HG02938 (cell line): Measurements from ENCODE around the gene SEMA5B.
A peak's percentile ranks its signal among the peaks of the same experiment; 100 is the strongest.

ENCODE experiments used
- ATAC-seq: cut with Tn5 transposase; IDR thresholded peaks from one replicate; pipeline ENCODE4 v1.9.1; 2021; ENCODE audit warnings: mild to moderate bottlenecking, moderate library complexity; ENCODE audit not compliant: unreplicated experiment

SEMA5B gene

GRCh38 chr3:122975163-122975923, 52.2 kb downstream of the SEMA5B start:
- ATAC-seq: no peak

- no peak for ATAC-seq
Measured at GRCh38 chr3:122974764-122975162, 52.8 kb downstream of the SEMA5B start.

DNA sequence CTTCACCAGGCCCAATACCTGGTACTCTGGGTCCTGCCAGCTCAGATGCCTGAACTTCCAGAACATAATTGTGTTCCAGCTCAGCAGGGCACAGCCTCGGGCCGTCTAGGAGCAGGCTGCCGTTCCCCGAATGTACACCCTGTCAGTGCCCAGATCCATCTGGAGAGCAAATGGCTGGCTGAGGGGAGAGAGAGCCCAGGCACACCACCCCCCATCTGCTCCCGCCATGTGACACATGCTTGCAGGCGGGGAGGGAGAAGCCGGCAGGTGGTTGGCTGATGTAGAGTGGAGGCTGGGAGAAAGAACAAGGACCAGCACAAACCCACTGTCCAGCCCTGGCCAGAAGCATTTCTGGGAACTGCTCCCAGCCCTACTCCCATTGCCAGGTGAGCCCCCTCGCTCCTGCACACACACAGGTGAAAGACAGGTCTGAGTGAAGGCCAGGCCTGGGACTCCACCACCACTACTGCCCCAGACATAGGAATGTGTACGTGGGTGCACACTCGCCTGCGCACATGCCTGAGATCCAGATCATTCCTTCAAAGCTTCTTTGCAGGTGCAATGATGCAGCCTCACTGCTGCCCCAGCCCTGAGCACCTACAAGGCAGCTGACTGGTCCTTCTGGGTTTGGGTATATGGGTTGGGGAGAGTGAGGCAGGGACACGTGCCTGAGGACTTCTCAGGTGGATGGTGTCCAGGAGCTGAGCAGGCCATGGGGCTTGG, 53.5 kb downstream of the SEMA5B start:
- ATAC-seq: no peak

GRCh38 chr3:122972141-122972540, 55.4 kb downstream of the SEMA5B start:
- ATAC-seq: no peak

DNA sequence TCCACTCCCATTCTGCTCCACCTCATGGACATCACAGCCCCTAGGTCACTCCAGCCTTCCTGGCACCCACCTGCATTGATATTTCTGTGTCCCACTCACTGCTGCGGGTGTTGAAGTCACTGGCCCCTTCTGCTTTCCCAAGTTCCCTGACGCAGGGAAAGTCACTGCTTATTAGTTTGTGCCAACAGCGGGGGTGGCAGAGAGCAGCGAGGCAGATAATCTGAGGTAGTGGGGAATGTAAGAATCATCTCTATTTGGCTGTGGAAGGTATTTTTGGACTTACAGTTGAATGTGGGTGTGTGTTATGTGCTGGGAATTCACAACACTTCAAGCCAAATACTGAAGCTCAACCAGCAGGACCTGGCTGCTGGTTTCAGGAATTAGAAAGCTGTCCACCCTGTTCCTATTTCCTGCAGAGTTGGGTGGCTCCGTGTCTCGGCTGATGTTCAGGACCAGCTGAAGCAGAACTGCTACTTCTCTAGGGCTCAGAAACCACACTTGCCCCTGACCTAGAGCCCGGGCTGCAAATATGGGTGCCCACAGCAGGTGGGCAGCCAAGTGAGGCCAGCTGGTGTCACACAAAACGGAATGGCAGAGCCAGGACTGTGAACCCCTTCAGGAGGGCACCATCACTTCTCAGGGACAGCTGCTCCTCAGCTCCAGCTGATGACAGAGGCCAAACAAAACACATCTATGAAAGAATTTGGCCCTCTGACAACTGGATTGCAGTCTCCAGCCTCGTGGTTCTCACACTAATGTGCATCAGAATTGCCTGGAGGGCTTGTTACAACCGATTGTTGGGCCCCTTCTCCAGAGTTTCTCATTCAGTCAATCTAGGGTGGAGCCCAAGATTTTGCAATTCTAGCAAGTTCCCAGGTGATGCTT, 57.7 kb downstream of the SEMA5B start:
- no peak for ATAC-seq

DNA sequence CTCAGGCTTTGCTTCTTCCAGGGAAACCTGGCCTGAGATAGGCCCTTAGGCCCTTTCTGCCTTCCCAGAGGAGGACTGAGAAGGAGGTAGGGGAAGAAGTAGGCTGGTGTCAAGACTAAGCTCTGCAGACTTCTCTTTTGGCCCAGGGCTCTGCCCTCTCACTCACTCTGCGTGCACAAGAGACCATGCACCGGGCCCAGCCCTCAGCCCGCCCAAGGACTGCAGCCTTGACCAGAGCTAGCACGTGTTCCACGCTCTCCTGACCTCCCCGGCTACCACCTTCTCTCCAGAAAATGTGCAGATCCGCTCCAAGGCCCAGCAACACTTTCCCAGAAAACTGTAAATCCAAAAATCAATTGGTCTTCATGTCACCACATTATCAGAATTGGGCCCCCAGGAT, 59.8 kb downstream of the SEMA5B start:
- no peak for ATAC-seq

GRCh38 chr3:122967356-122967755, 60.2 kb downstream of the SEMA5B start:
- no peak for ATAC-seq

DNA sequence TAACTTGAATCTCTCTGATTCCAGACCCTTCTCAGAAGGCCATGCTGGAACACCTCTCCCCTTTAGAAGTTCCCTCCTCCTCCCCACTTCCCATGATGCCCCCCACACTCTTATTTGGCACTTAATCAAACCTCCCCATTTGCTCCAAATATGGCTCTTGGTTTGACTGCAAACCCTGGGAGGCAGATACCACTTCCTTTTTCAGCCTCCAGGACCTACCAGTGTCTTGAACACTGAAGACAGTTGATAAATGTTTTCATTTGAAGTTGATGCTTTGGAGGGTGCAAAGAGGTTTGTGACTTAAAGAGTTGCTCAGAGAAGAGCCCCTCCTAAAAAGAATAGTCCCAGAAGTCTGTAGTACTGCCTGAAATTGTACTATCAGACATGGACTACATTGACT, 61.5 kb downstream of the SEMA5B start:
- no peak for ATAC-seq

- no peak for ATAC-seq
Measured at GRCh38 chr3:122964811-122965210, 62.8 kb downstream of the SEMA5B start.

GRCh38 chr3:122962149-122962548, 65.4 kb downstream of the SEMA5B start:
- no peak for ATAC-seq

GRCh38 chr3:122961146-122961545, 66.4 kb downstream of the SEMA5B start:
- ATAC-seq: no peak

GRCh38 chr3:122960652-122961051, 66.9 kb downstream of the SEMA5B start:
- ATAC-seq: no peak

DNA sequence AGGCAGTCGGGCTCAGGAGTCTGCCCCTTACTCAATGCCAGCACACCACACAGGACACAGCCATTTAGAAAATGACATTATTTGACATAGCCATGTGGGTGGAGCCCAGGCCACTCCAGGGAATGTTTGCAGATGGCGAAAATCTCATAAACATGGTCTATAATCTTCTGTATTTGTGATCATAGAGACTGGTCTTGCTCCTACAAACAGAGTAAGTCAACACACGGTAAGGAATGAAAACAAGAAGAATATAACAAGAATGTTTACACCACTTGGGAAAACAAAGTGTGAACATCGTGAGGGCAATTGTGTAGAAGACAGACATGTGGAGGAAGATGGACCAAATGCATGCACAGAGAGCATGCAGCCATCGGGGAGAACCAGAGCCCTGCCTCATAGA, 68.2 kb downstream of the SEMA5B start:
- ATAC-seq: no peak

DNA sequence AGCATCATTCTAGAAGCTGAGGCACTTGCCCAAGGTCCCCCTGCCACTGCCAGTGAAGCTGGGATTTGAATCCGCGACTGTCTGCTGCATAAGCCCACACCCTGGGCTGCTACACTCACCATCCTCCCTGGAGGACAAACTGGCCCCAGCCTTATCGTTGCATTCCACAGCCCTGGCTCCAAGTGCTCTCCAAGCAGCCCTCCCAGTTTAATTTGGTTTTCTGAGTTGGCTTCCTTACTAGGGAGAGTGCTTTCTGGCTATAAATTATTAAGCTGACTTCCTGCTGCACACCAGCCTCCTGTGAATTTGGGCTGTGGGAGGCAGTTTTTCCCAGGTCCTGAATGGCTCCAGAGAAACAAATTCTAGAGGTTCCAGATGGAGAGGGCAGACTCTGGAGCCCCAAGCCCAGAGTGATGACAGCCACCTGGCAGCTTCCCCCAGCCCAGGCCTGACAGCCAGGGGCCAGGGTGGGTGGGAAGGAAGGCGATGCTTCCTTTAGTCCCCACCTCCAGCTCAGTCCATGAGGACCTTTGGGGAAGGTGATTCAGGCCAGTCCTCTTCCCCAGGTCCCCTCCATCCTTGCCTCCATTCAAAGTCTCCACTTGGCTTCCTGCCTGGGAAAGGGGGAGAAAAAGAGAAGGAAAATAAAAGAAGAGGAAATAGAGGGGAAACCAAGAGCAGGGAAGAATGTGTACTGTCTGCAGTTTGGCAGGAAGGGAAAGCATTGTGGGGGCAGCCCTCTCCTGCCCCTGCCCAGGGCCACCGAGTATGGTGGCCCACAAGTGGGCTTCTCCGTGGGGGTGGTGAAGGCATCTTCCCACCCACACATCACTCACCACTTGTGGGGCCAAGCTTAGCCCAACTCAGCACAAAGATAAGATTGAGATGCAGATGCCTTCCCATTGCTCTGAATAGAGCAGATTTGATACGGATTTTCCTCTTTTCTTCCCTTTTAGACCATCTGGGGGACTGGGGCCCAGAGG, 69.6 kb downstream of the SEMA5B start:
- ATAC-seq: no peak

- ATAC-seq: no peak
Measured at GRCh38 chr3:122956693-122957455, 70.7 kb downstream of the SEMA5B start.

DNA sequence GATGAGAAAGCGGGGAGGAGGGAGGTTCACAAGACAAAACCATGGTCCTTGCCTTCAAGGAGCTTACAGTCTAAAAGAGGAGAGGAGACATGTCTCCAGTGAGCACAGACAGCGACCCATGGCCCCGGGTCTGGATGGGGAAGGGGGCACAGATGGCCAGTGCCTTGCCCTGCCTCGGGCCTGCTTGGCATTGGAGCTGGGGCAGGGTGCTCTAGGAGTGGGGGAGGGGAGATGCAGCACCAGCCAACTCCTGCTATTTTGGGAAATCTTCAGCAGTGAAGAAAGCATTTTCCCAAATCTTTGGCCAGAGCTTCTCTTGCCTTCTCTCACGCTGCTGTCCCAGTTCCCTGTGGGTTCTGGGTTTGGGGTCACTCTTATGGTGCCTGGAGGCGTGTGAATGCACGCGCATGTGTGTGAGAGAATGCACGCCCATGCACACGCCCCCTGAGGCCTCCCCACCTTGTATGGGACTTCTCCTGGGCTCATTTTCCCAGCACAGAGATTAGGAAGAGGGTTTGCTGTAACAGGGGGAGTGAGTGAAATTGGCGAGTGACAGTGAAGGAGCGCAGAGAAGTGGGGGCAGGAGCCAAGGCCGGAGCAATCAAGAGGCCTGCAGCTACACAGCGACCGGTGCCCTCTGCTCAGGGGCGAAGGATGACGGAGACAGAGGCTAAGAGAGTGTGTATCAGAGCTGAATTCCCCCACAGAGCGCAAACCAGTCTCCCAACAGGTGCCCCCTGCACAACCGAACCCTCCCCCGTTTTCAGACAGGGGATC, 71.5 kb downstream of the SEMA5B start:
- no peak for ATAC-seq

DNA sequence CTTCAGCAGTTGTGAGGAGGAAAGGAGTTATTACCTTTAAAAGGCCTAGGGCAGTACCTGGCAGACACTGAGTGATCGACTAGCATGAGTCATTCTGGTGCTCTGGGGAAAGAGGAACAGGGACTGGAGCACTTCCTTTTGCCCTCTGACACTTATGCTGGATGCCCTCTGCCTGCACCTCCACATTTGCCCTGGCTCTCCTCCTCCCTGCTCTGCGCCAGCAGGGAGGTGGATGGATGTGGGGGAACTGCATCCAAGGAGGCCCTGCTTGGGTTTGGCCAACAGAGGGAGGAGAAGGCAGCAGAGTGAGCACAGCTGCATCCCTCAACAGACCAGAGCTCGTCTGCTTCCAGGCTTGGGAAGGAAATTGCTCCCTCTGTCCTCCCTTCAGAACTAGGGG, 75.0 kb downstream of the SEMA5B start:
- peak; percentile 65 for ATAC-seq

GRCh38 chr3:122948408-122948807, 79.2 kb downstream of the SEMA5B start:
- ATAC-seq: no peak

DNA sequence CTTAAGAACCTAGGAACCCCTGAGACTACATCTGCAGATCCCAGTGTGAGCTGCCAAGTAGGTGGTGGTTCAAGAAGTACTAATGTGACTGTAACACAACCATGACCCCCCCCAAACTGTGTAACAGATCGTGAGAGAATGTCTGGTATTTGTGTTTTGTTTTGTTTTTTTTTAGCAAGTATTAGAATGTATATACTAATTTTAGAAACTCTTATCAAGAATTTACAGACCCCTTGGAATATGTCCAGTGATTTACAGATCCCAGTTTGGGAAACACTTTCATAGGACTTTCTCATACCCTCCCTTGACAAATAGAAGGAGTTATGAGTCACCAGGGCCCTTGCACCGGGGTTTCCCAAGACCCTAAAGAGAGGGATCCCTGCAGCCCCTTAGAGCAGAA, 79.8 kb downstream of the SEMA5B start:
- no peak for ATAC-seq
